ENCODE data around the gene ADCY10. TPM values are rescaled to one million over a fixed set of nuclear protein-coding genes. Genes with fewer than 3 reads are reported as not detected.

The ADCY10 gene
- total and polyA plus RNA-seq, 9 of the 15 experiments (the other 6 are each of a cell fraction or from before 2014, with no cell fraction given): 0.08 to 0.86 (median 0.22) TPM

DNA sequence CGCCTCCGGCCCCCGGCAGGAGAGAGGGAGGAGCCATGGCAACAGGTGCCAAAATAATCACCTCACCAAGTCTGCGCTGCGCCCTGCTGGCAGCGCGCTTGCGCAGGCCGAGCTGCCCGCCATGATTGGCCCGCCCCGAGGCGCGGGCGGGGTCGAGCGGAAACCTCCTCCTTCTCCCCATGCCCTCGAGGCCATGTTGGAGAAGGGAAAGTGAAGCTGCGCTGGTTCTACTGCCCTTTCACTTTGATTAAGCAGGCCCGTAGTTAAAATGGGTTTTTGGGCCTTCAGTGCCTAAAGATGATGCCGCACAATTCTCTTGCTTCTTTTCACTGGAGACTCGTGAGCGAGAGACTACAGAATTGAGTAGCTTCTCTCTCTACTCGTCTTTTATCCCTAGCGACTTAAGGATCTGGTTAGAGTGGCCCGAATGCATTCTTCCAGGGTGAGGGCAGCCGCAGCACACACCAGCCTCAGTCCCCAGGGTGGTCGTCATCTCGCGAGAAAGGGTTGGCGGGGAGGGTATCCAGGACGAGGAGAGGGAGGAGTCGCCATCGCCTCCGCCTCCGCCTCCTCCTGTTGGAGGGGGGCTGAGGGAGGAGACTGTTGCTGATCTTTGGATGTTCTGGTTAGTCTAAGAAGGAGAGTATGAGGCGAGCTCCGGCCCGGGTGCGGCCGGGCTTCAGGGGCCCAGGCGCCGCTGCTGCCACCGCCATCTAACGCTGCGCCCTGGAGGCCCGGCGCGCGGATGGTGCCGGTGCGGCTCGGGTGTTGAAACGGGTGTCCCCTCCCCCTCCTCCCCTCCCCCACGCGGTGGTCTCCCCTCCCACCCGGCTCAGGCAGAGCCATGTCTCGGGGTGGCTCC lies 22.4 kb upstream of the ADCY10 start, which contains the start of gene DCAF6 (continued):
- peak; percentile 90 for TF ChIP-seq POLR2G (IDR thresholded peaks at IDR 0.05; ENCODE audit: low read depth, low read length)
- TF ChIP-seq, protein P1, sequence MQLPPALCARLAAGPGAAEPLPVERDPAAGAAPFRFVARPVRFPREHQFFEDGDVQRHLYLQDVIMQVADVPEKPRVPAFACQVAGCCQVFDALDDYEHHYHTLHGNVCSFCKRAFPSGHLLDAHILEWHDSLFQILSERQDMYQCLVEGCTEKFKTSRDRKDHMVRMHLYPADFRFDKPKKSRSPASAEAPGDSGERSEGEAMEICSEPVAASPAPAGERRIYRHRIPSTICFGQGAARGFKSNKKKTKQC (CRISPR knock-in tag; IDR thresholded peaks at IDR 0.05): no peak
- peak; percentile 45; the same call in 1 of the 2 replicates for TF ChIP-seq NCOR1 (IDR thresholded peaks at IDR 0.05)
- 0 out of 2 replicates have a peak, but pooled peaks have one; percentile 35 for TF ChIP-seq SMARCA4 (IDR thresholded peaks at IDR 0.05)
- no peak; the same call in none of the 2 replicates for TF ChIP-seq ZC3H11A (IDR thresholded peaks at IDR 0.05; ENCODE audit: low read depth, low read length)
- no peak for TF ChIP-seq SMAD2 (IDR thresholded peaks at IDR 0.05; ENCODE audit: low read depth, low read length)
- TF ChIP-seq NONO (IDR thresholded peaks at IDR 0.05; ENCODE audit: low read depth in 2 of 2, low read length in 1 of 2): peak in 1 of 2 experiments; percentile 39; a peak in 1 of 4 replicates
- TF ChIP-seq ZBTB43 (CRISPR knock-in tag; IDR thresholded peaks at IDR 0.05): no peak
- TF ChIP-seq CHD7 (IDR thresholded peaks at IDR 0.05; ENCODE audit: low read depth, low read length): no peak
- TF ChIP-seq MBD2 (IDR thresholded peaks at IDR 0.05; ENCODE audit: borderline replicate concordance, low read depth): peak; percentile 60
- TF ChIP-seq ZNF282 (CRISPR knock-in tag; IDR thresholded peaks at IDR 0.05): no peak
- TF ChIP-seq ERF (CRISPR knock-in tag; IDR thresholded peaks at IDR 0.05): peak; percentile 82
- TF ChIP-seq BRD4 (IDR thresholded peaks at IDR 0.05): peak; percentile 85; the same call in 1 of the 2 replicates
- TF ChIP-seq ZNF324 (CRISPR knock-in tag; IDR thresholded peaks at IDR 0.05): no peak
- no peak for TF ChIP-seq CCAR2 (IDR thresholded peaks at IDR 0.05; ENCODE audit: low read depth, low read length)
